Panc1 (cell line): Measurements from ENCODE around the gene NINL. TPM values are rescaled to one million over a fixed set of nuclear protein-coding genes. Genes with fewer than 3 reads are reported as not detected.

Source experiments
- ATAC-seq: fragments of 200-7000 bp; cut with Tn5 transposase; 2 replicates; pipeline ENCODE4 v1.9.1; 2020; ENCODE audit warnings: mild to moderate bottlenecking, moderate library complexity
- BruUV-seq: library from RNA; stranded (reverse); fragments of 400-500 nt; replicated peaks from 2 replicates; lab custom pipeline; 2021; lab: Mats Ljungman, UMichigan
- CTCF ChIA-PET: fragments of 300-600 bp; sonication (Branson Sonifier 250); formaldehyde crosslinking; loops from one replicate; lab custom pipeline; 2022; ENCODE audit warnings: antibody characterized with exemption; lab: Charles Lee
- POLR2A ChIA-PET: fragments of 300-600 bp; sonication (Branson Sonifier 250); formaldehyde crosslinking; loops from one replicate; lab custom pipeline; 2022; ENCODE audit warnings: antibody characterized with exemption; lab: Charles Lee
- DNase-seq: peaks from one replicate; pipeline ENCODE4 v3.0.0-alpha.2; 2010; ENCODE audit warnings: low read depth, low spot score
- H3K27ac ChIP-seq: 2 replicates; pipeline ENCODE4 v1.5.1; 2011; ENCODE audit warnings: mild to moderate bottlenecking, low read length, inconsistent platforms
- H3K27me3 ChIP-seq: fragments of 200-500 bp; sonication (Bioruptor generic); 2 replicates; pipeline ENCODE4 v1.6.0; 2014; ENCODE audit warnings: low read length, inconsistent platforms; ENCODE audit not compliant: control insufficient read depth, insufficient read depth
- H3K36me3 ChIP-seq: fragments of 200-500 bp; sonication (Bioruptor generic); 2 replicates; pipeline ENCODE4 v1.5.1; 2014; ENCODE audit warnings: inconsistent platforms, mild to moderate bottlenecking, low read length, moderate library complexity; ENCODE audit not compliant: control insufficient read depth, insufficient read depth
- H3K4me1 ChIP-seq: 2 replicates; pipeline ENCODE4 v1.5.1; 2011; ENCODE audit warnings: inconsistent platforms, mild to moderate bottlenecking, low read length, moderate library complexity; ENCODE audit not compliant: control insufficient read depth, insufficient read depth
- H3K4me3 ChIP-seq, 2 experiments: 2 replicates each; pipeline ENCODE4 v1.5.1; 2011 to 2012; ENCODE audit warnings: low read depth in 2 of 2, low read length in 2 of 2, mild to moderate bottlenecking in 2 of 2, inconsistent platforms in 1 of 2, moderate library complexity in 1 of 2
- H3K9me3 ChIP-seq: fragments of 200-500 bp; sonication (Bioruptor generic); 2 replicates; pipeline ENCODE4 v1.5.1; 2014; ENCODE audit warnings: low read depth, mild to moderate bottlenecking, inconsistent platforms, low read length, moderate library complexity; ENCODE audit not compliant: control insufficient read depth, insufficient read depth
- POLR2AphosphoS5 ChIP-seq: IDR thresholded peaks from 2 replicates; pipeline ENCODE4 v1.6.1; 2012; ENCODE audit warnings: mild to moderate bottlenecking, low read depth, low read length, moderate library complexity
- REST ChIP-seq, 2 experiments: IDR thresholded peaks; 2 replicates each; pipeline ENCODE4 v1.6.1; 2011 to 2012; ENCODE audit warnings: low read depth in 2 of 2, control low read depth in 1 of 2, low read length in 1 of 2, mild to moderate bottlenecking in 1 of 2, moderate library complexity in 1 of 2; ENCODE audit not compliant: insufficient read depth in 1 of 2
- SIN3A ChIP-seq: IDR thresholded peaks from 2 replicates; pipeline ENCODE4 v1.6.1; 2012; ENCODE audit warnings: low read depth, mild to moderate bottlenecking, low read length, moderate library complexity, borderline replicate concordance; ENCODE audit not compliant: insufficient read depth
- TCF7L2 ChIP-seq: IDR thresholded peaks from 2 replicates; pipeline ENCODE4 v1.6.1; 2011; ENCODE audit warnings: mild to moderate bottlenecking, low read depth, low read length, inconsistent platforms
- in situ Hi-C: cut with HindIII; loops from 2 replicates; pipeline ENCODE4 v1.10.0; 2016; ENCODE audit warnings: low sequenced_read_pairs, low pct_unique_long_range_greater_than_20kb
- intact Hi-C: fragments of 100-400 bp; cut with micrococcal nuclease; formaldehyde crosslinking; loops from one replicate; pipeline ENCODE4 v1.10.0; 2022; ENCODE audit not compliant: unreplicated experiment
- total RNA-seq: library from RNA; stranded (reverse); gene quantifications from one replicate; pipeline ENCODE4 v1.2.1, GENCODE V29; 2021; ENCODE audit not compliant: unreplicated experiment
- TF ChIP-seq, protein P1 (sequence below): fragments of 450-650 bp; IDR thresholded peaks from 2 replicates; pipeline ENCODE4 v1.5.1; 2017; ENCODE audit warnings: mild to moderate bottlenecking

Gene NINL
- total RNA-seq, 1 experiment from 2014 or later: 25.0 TPM

DNA sequence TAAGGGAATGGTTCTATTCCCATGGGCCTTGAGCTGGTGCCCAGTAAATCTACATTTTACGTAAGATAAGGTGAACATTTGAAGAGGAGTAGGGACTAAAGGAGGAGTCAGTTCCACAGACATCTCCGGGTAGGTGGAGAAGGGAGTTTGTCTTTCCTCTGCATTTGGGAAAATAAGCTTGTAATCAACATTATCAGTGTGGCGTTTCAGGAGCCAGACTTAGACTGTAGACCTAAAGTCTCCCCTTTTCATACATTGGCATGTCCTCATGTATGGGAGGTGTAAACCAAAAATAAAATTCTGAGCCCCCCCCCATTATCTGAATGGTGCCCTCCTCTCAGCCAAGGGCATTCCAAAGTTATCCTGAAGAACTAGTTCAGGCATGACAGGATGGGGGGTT is 40.2 kb downstream of the NINL start:
- ChIA-PET POLR2A (interaction anchor here (0.6 kb wide), 1 partner anchor 279 kb away, joined by 3 read pairs; no protein-coding TSS in a partner anchor), CTCF (interaction anchor here (0.6 kb wide), 1 partner anchor 9 kb away, joined by 9 read pairs; no protein-coding TSS in a partner anchor)
- H3K27me3 ChIP-seq: no peaks in the 10 kb centered on the region
- no peak for DNase-seq
- TF ChIP-seq REST (IDR thresholded peaks at IDR 0.05; ENCODE audit: insufficient read depth in 1 of 2, low read depth in 2 of 2, low read length in 1 of 2) (no peak), TCF7L2 (no peak), SIN3A (no peak), POLR2AphosphoS5 (no peak)
- TF ChIP-seq, protein P1, sequence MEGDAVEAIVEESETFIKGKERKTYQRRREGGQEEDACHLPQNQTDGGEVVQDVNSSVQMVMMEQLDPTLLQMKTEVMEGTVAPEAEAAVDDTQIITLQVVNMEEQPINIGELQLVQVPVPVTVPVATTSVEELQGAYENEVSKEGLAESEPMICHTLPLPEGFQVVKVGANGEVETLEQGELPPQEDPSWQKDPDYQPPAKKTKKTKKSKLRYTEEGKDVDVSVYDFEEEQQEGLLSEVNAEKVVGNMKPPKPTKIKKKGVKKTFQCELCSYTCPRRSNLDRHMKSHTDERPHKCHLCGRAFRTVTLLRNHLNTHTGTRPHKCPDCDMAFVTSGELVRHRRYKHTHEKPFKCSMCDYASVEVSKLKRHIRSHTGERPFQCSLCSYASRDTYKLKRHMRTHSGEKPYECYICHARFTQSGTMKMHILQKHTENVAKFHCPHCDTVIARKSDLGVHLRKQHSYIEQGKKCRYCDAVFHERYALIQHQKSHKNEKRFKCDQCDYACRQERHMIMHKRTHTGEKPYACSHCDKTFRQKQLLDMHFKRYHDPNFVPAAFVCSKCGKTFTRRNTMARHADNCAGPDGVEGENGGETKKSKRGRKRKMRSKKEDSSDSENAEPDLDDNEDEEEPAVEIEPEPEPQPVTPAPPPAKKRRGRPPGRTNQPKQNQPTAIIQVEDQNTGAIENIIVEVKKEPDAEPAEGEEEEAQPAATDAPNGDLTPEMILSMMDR: no peak
- H3K9me3 ChIP-seq: no peaks in the 10 kb centered on the region
- no TSS peak for BruUV-seq
- no peak overlapping the region for H3K27ac ChIP-seq
- intact Hi-C loops (no loop called here), in situ Hi-C loops (no loop called here)
- ATAC-seq: no peak
- peaks cover 7% of the 10 kb centered on the region for H3K4me1 ChIP-seq
- H3K4me3 ChIP-seq: no peak overlapping the region
- no peaks in the 10 kb centered on the region for H3K36me3 ChIP-seq

GRCh38 chr20:25544734-25545133 is 40.6 kb downstream of the NINL start:
- ChIA-PET POLR2A (interaction anchor here (0.6 kb wide), 1 partner anchor 279 kb away, joined by 3 read pairs; no protein-coding TSS in a partner anchor), CTCF (interaction anchor here (0.6 kb wide), 1 partner anchor 10 kb away, joined by 9 read pairs; no protein-coding TSS in a partner anchor)
- intact Hi-C loops (no loop called here), in situ Hi-C loops (no loop called here)
- H3K36me3 ChIP-seq: no peaks in the 10 kb centered on the region
- no TSS peak for BruUV-seq
- peaks cover 3% of the 10 kb centered on the region for H3K4me1 ChIP-seq
- H3K4me3 ChIP-seq: no peak overlapping the region
- no peak overlapping the region for H3K27ac ChIP-seq
- H3K9me3 ChIP-seq: no peaks in the 10 kb centered on the region
- no peak for ATAC-seq
- DNase-seq: no peak
- no peaks in the 10 kb centered on the region for H3K27me3 ChIP-seq
- TF ChIP-seq SIN3A (no peak), POLR2AphosphoS5 (no peak), TCF7L2 (no peak), REST (IDR thresholded peaks at IDR 0.05; ENCODE audit: insufficient read depth in 1 of 2, low read depth in 2 of 2, low read length in 1 of 2) (no peak)
- TF ChIP-seq, protein P1: no peak
